ENCODE data around the gene PGAP1. TPM values are rescaled to one million over a fixed set of nuclear protein-coding genes. Genes with fewer than 3 reads are reported as not detected.

PGAP1 gene
- total and polyA plus RNA-seq, 2 donors (not counting 1 experiment from before 2014, with no cell fraction given): 0.25 to 21.8 TPM

DNA sequence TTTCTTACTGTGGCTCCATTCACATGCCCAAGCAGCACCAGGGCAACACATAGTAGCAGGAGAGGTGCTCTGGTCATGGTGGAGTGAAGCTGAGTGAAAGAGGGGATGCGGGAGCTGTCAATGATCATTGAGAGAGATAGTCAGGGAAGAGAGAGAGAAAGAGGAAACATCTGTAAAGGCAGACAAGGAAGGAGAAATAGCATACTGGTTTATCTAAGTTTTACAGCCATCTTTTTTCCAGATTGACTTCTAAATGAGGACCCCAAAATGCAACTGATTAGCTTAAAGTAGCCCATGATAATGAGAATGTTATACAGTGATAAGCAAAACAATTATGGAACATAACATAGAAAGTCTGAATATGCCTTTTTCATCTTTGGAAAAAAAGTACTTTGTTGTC lies 117.2 kb downstream of the PGAP1 start, which contains the start of gene C2orf66:
TSS of gene C2orf66 (minus strand) at position 96 of the 400 bp plus-strand sequence. CDS start at position 77, 19 bp downstream.
- no CpG with 5 or more reads among the region's 1 CpG for WGBS (ENCODE audit: insufficient coverage)
- POLR2A ChIA-PET: no interaction called here
- Histone ChIP-seq H3K4me3 (ENCODE audit: control extremely low read depth in 1 of 5, extremely low read depth in 1 of 5, insufficient read depth in 1 of 5, low read depth in 2 of 5, low read length in 4 of 5) (no peak within 1 kb of the TSS), H2AFZ (ENCODE audit: insufficient read depth, low read depth, low read length, poor library complexity, severe bottlenecking) (no peak within 1 kb of the TSS), H3K9me3 (ENCODE audit: control extremely low read depth in 1 of 3, control insufficient read depth in 2 of 3, insufficient read depth in 1 of 3, low read length in 2 of 3) (no peaks in the 10 kb centered on the region), H3K36me3 (replicated peaks in 1 of 2; ENCODE audit: control extremely low read depth in 1 of 2, control insufficient read depth in 1 of 2, extremely low read depth in 1 of 2, insufficient read depth in 2 of 2, low read length in 1 of 2) (no peaks in the 10 kb centered on the region), H3K27me3 (replicated peaks in 1 of 4; ENCODE audit: control extremely low read depth in 1 of 4, control insufficient read depth in 3 of 4, insufficient read depth in 4 of 4, low read length in 3 of 4) (peaks cover 0 to 16% (median 6%) of the 10 kb centered on the region in 4 experiments), H3K4me1 (ENCODE audit: control insufficient read depth in 2 of 2, insufficient read depth in 2 of 2, low read length in 2 of 2) (no peaks in the 10 kb centered on the region), H3K4me2 (replicated peaks; ENCODE audit: low read depth, low read length, poor library complexity, severe bottlenecking) (no peak within 1 kb of the TSS), H3K79me2 (ENCODE audit: control insufficient read depth, insufficient read depth, low read length) (no peaks in the 10 kb centered on the region), H3K27ac (ENCODE audit: low read length in 2 of 2) (no peak within 1 kb of the TSS), H3K9ac (ENCODE audit: low read length) (no peak within 1 kb of the TSS), H4K20me1 (ENCODE audit: control insufficient read depth, insufficient read depth, low read length, poor library complexity, severe bottlenecking) (no peaks in the 10 kb centered on the region)
- H3K4me1 Mint-ChIP-seq: no peaks in the 10 kb centered on the region
- CTCF ChIA-PET: no interaction called here
- H3K9me3 Mint-ChIP-seq (ENCODE audit: insufficient read depth): peaks cover 3% of the 10 kb centered on the region
- ATAC-seq (ENCODE audit: low read depth): no peak
- intact Hi-C loops (cut with micrococcal nuclease): no loop called here
- DNase-seq: no peak
- TF ChIP-seq EZH2 (IDR thresholded peaks at IDR 0.05; ENCODE audit: borderline replicate concordance, insufficient read depth, low read depth, low read length, poor library complexity, severe bottlenecking) (no peak), CTCF (IDR thresholded peaks at IDR 0.05) (no peak)
- H3K4me3 Mint-ChIP-seq: no peak within 1 kb of the TSS
- peaks cover 54% of the 10 kb centered on the region for H3K27me3 Mint-ChIP-seq
- no peak within 1 kb of the TSS for H3K27ac Mint-ChIP-seq

GRCh38 chr2:196808083-196808665 lies 118.3 kb downstream of the PGAP1 start:
- ChIA-PET CTCF (interaction anchor here (1.1 kb wide), 1 partner anchor 57 kb away, joined by 3 read pairs; no protein-coding TSS in a partner anchor), POLR2A (no interaction called here)
- no peaks in the 10 kb centered on the region for H3K79me2 ChIP-seq (ENCODE audit: control insufficient read depth, insufficient read depth, low read length)
- WGBS (ENCODE audit: insufficient coverage): 56% methylated on average over 1 of the region's 2 CpGs
- no peaks in the 10 kb centered on the region for H3K4me1 ChIP-seq (ENCODE audit: control insufficient read depth in 2 of 2, insufficient read depth in 2 of 2, low read length in 2 of 2)
- ATAC-seq (ENCODE audit: low read depth) (no peak), DNase-seq (no peak)
- intact Hi-C loops (cut with micrococcal nuclease): no loop called here
- no peak overlapping the region for H3K4me2 ChIP-seq (replicated peaks; ENCODE audit: low read depth, low read length, poor library complexity, severe bottlenecking)
- peaks cover 0 to 17% (median 6%) of the 10 kb centered on the region in 4 experiments for H3K27me3 ChIP-seq (replicated peaks in 1 of 4; ENCODE audit: control extremely low read depth in 1 of 4, control insufficient read depth in 3 of 4, insufficient read depth in 4 of 4, low read length in 3 of 4)
- TF ChIP-seq EZH2 (IDR thresholded peaks at IDR 0.05; ENCODE audit: borderline replicate concordance, insufficient read depth, low read depth, low read length, poor library complexity, severe bottlenecking) (no peak), CTCF (IDR thresholded peaks at IDR 0.05) (no peak)
- no peak overlapping the region for H3K4me3 ChIP-seq (ENCODE audit: control extremely low read depth in 1 of 5, extremely low read depth in 1 of 5, insufficient read depth in 1 of 5, low read depth in 2 of 5, low read length in 4 of 5)
- Mint-ChIP-seq H3K4me1 (no peaks in the 10 kb centered on the region), H3K27ac (no peak overlapping the region), H3K9me3 (ENCODE audit: insufficient read depth) (no peaks in the 10 kb centered on the region), H3K27me3 (peaks cover 57% of the 10 kb centered on the region), H3K4me3 (no peak overlapping the region)
- H3K27ac ChIP-seq (ENCODE audit: low read length in 2 of 2): no peak overlapping the region
- no peak overlapping the region for H2AFZ ChIP-seq (ENCODE audit: insufficient read depth, low read depth, low read length, poor library complexity, severe bottlenecking)
- no peaks in the 10 kb centered on the region for H3K36me3 ChIP-seq (replicated peaks in 1 of 2; ENCODE audit: control extremely low read depth in 1 of 2, control insufficient read depth in 1 of 2, extremely low read depth in 1 of 2, insufficient read depth in 2 of 2, low read length in 1 of 2)
- H3K9ac ChIP-seq (ENCODE audit: low read length): no peak overlapping the region
- H3K9me3 ChIP-seq (ENCODE audit: control extremely low read depth in 1 of 3, control insufficient read depth in 2 of 3, insufficient read depth in 1 of 3, low read length in 2 of 3): no peaks in the 10 kb centered on the region
- no peaks in the 10 kb centered on the region for H4K20me1 ChIP-seq (ENCODE audit: control insufficient read depth, insufficient read depth, low read length, poor library complexity, severe bottlenecking)
